IMR-90 (cell line): ENCODE data around the gene RBBP6. TPM values are rescaled to one million over a fixed set of nuclear protein-coding genes. Genes with fewer than 3 reads are reported as not detected.

ENCODE experiments used
- ATAC-seq: fragments of 200-7000 bp; cut with Tn5 transposase; 2 replicates; pipeline ENCODE4 v1.9.1; 2020; ENCODE audit warnings: low read depth, mild to moderate bottlenecking, moderate library complexity
- BruUV-seq: library from RNA; stranded (reverse); fragments of 400-500 nt; replicated peaks from 2 replicates; lab custom pipeline; 2021; lab: Mats Ljungman, UMichigan
- CTCF ChIA-PET: fragments of 300-600 bp; formaldehyde crosslinking; extraction: SDS; loops from one replicate; lab custom pipeline; 2021; ENCODE audit warnings: antibody characterized with exemption; lab: Yijun Ruan, JAX
- POLR2A ChIA-PET: fragments of 300-600 bp; sonication (Branson Sonifier 250); formaldehyde crosslinking; loops from one replicate; lab custom pipeline; 2022; ENCODE audit warnings: antibody characterized with exemption; ENCODE audit not compliant: unreplicated experiment; lab: Charles Lee
- DNase-seq: peaks from one replicate; pipeline ENCODE4 v3.0.0; 2013
- H2AFZ ChIP-seq: replicated peaks from 2 replicates; pipeline ENCODE3; 2013; ENCODE audit warnings: low read length, mild to moderate bottlenecking; ENCODE audit not compliant: poor library complexity
- H2AK5ac ChIP-seq: 2 replicates; pipeline ENCODE4 v1.6.1; 2013; ENCODE audit warnings: low read depth, low read length, inconsistent platforms
- H2AK9ac ChIP-seq: replicated peaks from 2 replicates; pipeline ENCODE3; 2013; ENCODE audit warnings: mild to moderate bottlenecking, low read depth, low read length, moderate library complexity; ENCODE audit not compliant: poor library complexity
- H2BK120ac ChIP-seq: 2 replicates; pipeline ENCODE4 v1.6.1; 2013; ENCODE audit warnings: low read depth, low read length, inconsistent platforms
- H2BK15ac ChIP-seq: 3 replicates; pipeline ENCODE4 v1.6.1; 2013; ENCODE audit warnings: low read depth, low read length, inconsistent platforms
- H2BK20ac ChIP-seq: 2 replicates; pipeline ENCODE4 v1.6.1; 2013; ENCODE audit warnings: low read depth, mild to moderate bottlenecking, inconsistent platforms, low read length, moderate library complexity
- H2BK5ac ChIP-seq: 2 replicates; pipeline ENCODE4 v1.6.1; 2013; ENCODE audit warnings: mild to moderate bottlenecking, low read depth, low read length, inconsistent platforms; ENCODE audit not compliant: poor library complexity, severe bottlenecking
- H3K14ac ChIP-seq: replicated peaks from 2 replicates; pipeline ENCODE4 v1.6.1; 2013; ENCODE audit warnings: low read depth, low read length, inconsistent platforms
- H3K18ac ChIP-seq: 2 replicates; pipeline ENCODE4 v1.6.1; 2013; ENCODE audit warnings: low read depth, low read length, control low read depth
- H3K23ac ChIP-seq: 2 replicates; pipeline ENCODE4 v1.6.1; 2013; ENCODE audit warnings: low read depth, low read length, inconsistent platforms
- H3K27ac ChIP-seq: 2 replicates; pipeline ENCODE4 v1.5.1; 2013; ENCODE audit warnings: mild to moderate bottlenecking, control low read depth, low read length; ENCODE audit not compliant: insufficient read depth
- H3K27me3 ChIP-seq: 2 replicates; pipeline ENCODE4 v1.6.1; 2013; ENCODE audit warnings: low read length; ENCODE audit not compliant: control insufficient read depth, insufficient read depth
- H3K36me3 ChIP-seq: 2 replicates; pipeline ENCODE4 v1.6.1; 2013; ENCODE audit warnings: low read length, mixed read lengths; ENCODE audit not compliant: control insufficient read depth, insufficient read depth
- H3K4ac ChIP-seq: 2 replicates; pipeline ENCODE4 v1.6.1; 2013; ENCODE audit warnings: low read depth, low read length, inconsistent platforms
- H3K4me1 ChIP-seq: 2 replicates; pipeline ENCODE4 v1.6.1; 2013; ENCODE audit warnings: low read length, mixed read lengths; ENCODE audit not compliant: control insufficient read depth, insufficient read depth
- H3K4me2 ChIP-seq: 2 replicates; pipeline ENCODE4 v1.6.1; 2013; ENCODE audit warnings: low read depth, mild to moderate bottlenecking, control low read depth, low read length, moderate library complexity
- H3K4me3 ChIP-seq: 2 replicates; pipeline ENCODE4 v1.5.1; 2013; ENCODE audit warnings: low read depth, mild to moderate bottlenecking, control low read depth, low read length, moderate library complexity; ENCODE audit not compliant: insufficient read depth
- H3K56ac ChIP-seq: 2 replicates; pipeline ENCODE4 v1.6.1; 2013; ENCODE audit warnings: low read length, inconsistent platforms; ENCODE audit not compliant: insufficient read depth; ENCODE audit errors: extremely low read depth
- H3K79me1 ChIP-seq, 2 experiments: 2 replicates each; pipeline ENCODE4 v1.6.1; 2013; ENCODE audit warnings: low read length in 2 of 2, inconsistent platforms in 1 of 2, low read depth in 1 of 2
- H3K9ac ChIP-seq: 2 replicates; pipeline ENCODE4 v1.6.1; 2013; ENCODE audit warnings: low read depth, low read length, control low read depth
- H3K9me1 ChIP-seq: 2 replicates; pipeline ENCODE4 v1.6.1; 2013; ENCODE audit warnings: low read length, inconsistent platforms; ENCODE audit not compliant: insufficient read depth
- H3K9me3 ChIP-seq: 2 replicates; pipeline ENCODE4 v1.6.1; 2013; ENCODE audit warnings: low read length; ENCODE audit not compliant: control insufficient read depth, insufficient read depth
- H4K20me1 ChIP-seq: 2 replicates; pipeline ENCODE4 v1.6.1; 2013; ENCODE audit warnings: low read length, inconsistent platforms; ENCODE audit not compliant: insufficient read depth
- H4K5ac ChIP-seq: 2 replicates; pipeline ENCODE4 v1.6.1; 2013; ENCODE audit warnings: mild to moderate bottlenecking, low read depth, low read length, control low read depth
- H4K8ac ChIP-seq, 2 experiments: 2 replicates each; pipeline ENCODE4 v1.6.1; 2013; ENCODE audit warnings: low read depth in 2 of 2, low read length in 2 of 2, control low read depth in 1 of 2, inconsistent platforms in 1 of 2
- H4K91ac ChIP-seq: 2 replicates; pipeline ENCODE4 v1.6.1; 2013; ENCODE audit warnings: low read depth, low read length, inconsistent platforms; ENCODE audit not compliant: insufficient read depth
- CEBPB ChIP-seq: IDR thresholded peaks from 2 replicates; pipeline ENCODE4 v1.6.1; 2012; ENCODE audit warnings: low read depth, low read length, improper control_type of control experiment
- FOS ChIP-seq: fragments of 150-350 bp; IDR thresholded peaks from 2 replicates; pipeline ENCODE4 v1.6.1; 2016; ENCODE audit warnings: low read depth, low read length
- MAZ ChIP-seq: IDR thresholded peaks from 2 replicates; pipeline ENCODE4 v1.6.1; 2012; ENCODE audit warnings: low read depth, mild to moderate bottlenecking, low read length, improper control_type of control experiment, moderate library complexity, borderline replicate concordance
- POLR2A ChIP-seq: IDR thresholded peaks from 2 replicates; pipeline ENCODE4 v1.6.1; 2012; ENCODE audit warnings: mild to moderate bottlenecking, low read depth, low read length
- RAD21 ChIP-seq: IDR thresholded peaks from 2 replicates; pipeline ENCODE4 v1.6.1; 2012; ENCODE audit warnings: low read length, improper control_type of control experiment
- RCOR1 ChIP-seq: IDR thresholded peaks from 2 replicates; pipeline ENCODE4 v1.6.1; 2012; ENCODE audit warnings: mild to moderate bottlenecking, low read length, improper control_type of control experiment; ENCODE audit not compliant: insufficient replicate concordance
- WGBS, 2 experiments: methylation state at CpG; one replicate each; pipeline versions ENCODE4 v1.1.5 to v1.1.7; 2013; ENCODE audit warnings: missing lambda C conversion rate in 2 of 2; ENCODE audit not compliant: insufficient read length in 1 of 2; ENCODE audit errors: extremely low coverage in 2 of 2; 5-methylcytosine and 5-hydroxymethylcytosine counted together
- dilution Hi-C: fragments of 300-500 bp; cut with HindIII; formaldehyde crosslinking; loops from one replicate; pipeline ENCODE4 v1.14.3; 2018; ENCODE audit warnings: low sequenced_read_pairs; ENCODE audit not compliant: unreplicated experiment
- in situ Hi-C: fragments of 300-500 bp; cut with MboI; formaldehyde crosslinking; loops from 3 replicates; pipeline ENCODE4 v1.14.3; 2019; ENCODE audit warnings: low sequenced_read_pairs, inconsistent platforms, mixed read lengths
- intact Hi-C: fragments of 100-400 bp; cut with micrococcal nuclease; formaldehyde crosslinking; loops from 2 replicates; pipeline ENCODE4 v1.10.0; 2022
- polyA plus RNA-seq, 3 experiments: library from polyadenylated mRNA; depleted of rRNA; stranded (reverse); fragments of >200 nt; gene quantifications; 2 replicates each; pipeline ENCODE4 v1.2.3, GENCODE V29; 2012; ENCODE audit warnings: low replicate concordance in 1 of 3
- total RNA-seq: library from RNA; depleted of rRNA; stranded (reverse); fragments of >200 nt; gene quantifications from 2 replicates; pipeline ENCODE4 v1.2.3, GENCODE V29; 2012
- TF ChIP-seq, protein P1 (sequence below): conservative IDR thresholded peaks from 2 replicates; pipeline ENCODE4 v1.5.1; 2012; ENCODE audit warnings: mild to moderate bottlenecking, low read depth, low read length, improper control_type of control experiment

Gene RBBP6
- total and polyA plus RNA-seq, 2 of the 4 experiments (the other 2 are of a cell fraction): 7.2 to 17.8 TPM

DNA sequence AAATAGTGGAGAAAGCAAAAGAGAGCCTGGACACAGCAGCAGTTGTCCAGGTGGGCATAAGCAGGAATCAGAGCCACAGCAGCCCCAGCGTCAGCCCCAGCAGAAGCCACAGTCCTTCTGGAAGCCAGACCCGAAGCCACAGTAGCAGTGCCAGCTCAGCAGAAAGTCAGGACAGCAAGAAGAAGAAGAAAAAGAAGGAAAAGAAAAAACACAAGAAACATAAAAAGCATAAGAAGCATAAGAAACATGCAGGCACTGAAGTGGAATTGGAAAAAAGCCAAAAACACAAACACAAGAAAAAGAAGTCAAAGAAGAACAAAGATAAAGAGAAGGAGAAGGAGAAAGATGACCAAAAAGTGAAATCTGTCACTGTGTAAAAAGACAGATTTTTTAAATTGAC, 32.7 kb downstream of the RBBP6 start:
- H3K79me1 ChIP-seq: peaks cover 0 to 3% of the 10 kb centered on the region in 2 experiments; a peak in 2 of 4 replicates
- H3K4me1 ChIP-seq: 0 out of 2 replicates have a peak, but pooled peaks cover under 1% of the 10 kb centered on the region
- no peak overlapping the region for H3K56ac ChIP-seq
- no peak overlapping the region for H3K27ac ChIP-seq
- H2AK9ac ChIP-seq: no peak overlapping the region
- no peak overlapping the region for H3K9ac ChIP-seq
- intact Hi-C loops (no loop called here), dilution Hi-C loops (loop anchor here (25.0 kb wide), 1 partner anchor 215 kb away; no protein-coding TSS in a partner anchor), in situ Hi-C loops (loop anchor here (25.0 kb wide), 1 partner anchor 365 kb away; no protein-coding TSS in a partner anchor)
- no peaks in the 10 kb centered on the region for H3K27me3 ChIP-seq
- H3K4ac ChIP-seq: no peak overlapping the region
- peaks cover 28% of the 10 kb centered on the region for H3K36me3 ChIP-seq
- H2BK20ac ChIP-seq: no peak overlapping the region
- no peak overlapping the region for H2AFZ ChIP-seq
- ChIA-PET POLR2A (no interaction called here), CTCF (no interaction called here)
- no peak overlapping the region for H4K5ac ChIP-seq
- H4K91ac ChIP-seq: no peak overlapping the region
- no peaks in the 10 kb centered on the region for H3K9me1 ChIP-seq
- no TSS peak for BruUV-seq
- no peak overlapping the region for H3K23ac ChIP-seq
- DNase-seq (no peak), ATAC-seq (no peak)
- no peak overlapping the region for H3K4me3 ChIP-seq
- no peak overlapping the region for H3K14ac ChIP-seq
- H2BK5ac ChIP-seq: no peak overlapping the region
- H3K9me3 ChIP-seq: peaks cover 2% of the 10 kb centered on the region; the same call in 1 of the 2 replicates
- no peaks in the 10 kb centered on the region; the same call in 1 of the 2 replicates for H4K20me1 ChIP-seq
- H3K4me2 ChIP-seq: no peak overlapping the region
- no peak overlapping the region for H2AK5ac ChIP-seq
- H3K18ac ChIP-seq: no peak overlapping the region
- H2BK120ac ChIP-seq: no peak overlapping the region
- WGBS, 2 experiments: no CpG with 5 or more reads among the region's 2 CpGs
- no peak for TF ChIP-seq POLR2A
- no peak for TF ChIP-seq RAD21
- no peak for TF ChIP-seq FOS
- no peak for TF ChIP-seq RCOR1
- no peak for TF ChIP-seq CEBPB
- no peak for TF ChIP-seq MAZ
- TF ChIP-seq, protein P1, sequence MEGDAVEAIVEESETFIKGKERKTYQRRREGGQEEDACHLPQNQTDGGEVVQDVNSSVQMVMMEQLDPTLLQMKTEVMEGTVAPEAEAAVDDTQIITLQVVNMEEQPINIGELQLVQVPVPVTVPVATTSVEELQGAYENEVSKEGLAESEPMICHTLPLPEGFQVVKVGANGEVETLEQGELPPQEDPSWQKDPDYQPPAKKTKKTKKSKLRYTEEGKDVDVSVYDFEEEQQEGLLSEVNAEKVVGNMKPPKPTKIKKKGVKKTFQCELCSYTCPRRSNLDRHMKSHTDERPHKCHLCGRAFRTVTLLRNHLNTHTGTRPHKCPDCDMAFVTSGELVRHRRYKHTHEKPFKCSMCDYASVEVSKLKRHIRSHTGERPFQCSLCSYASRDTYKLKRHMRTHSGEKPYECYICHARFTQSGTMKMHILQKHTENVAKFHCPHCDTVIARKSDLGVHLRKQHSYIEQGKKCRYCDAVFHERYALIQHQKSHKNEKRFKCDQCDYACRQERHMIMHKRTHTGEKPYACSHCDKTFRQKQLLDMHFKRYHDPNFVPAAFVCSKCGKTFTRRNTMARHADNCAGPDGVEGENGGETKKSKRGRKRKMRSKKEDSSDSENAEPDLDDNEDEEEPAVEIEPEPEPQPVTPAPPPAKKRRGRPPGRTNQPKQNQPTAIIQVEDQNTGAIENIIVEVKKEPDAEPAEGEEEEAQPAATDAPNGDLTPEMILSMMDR: no peak
- H2BK15ac ChIP-seq: no peak overlapping the region
- no peak overlapping the region for H4K8ac ChIP-seq
